ENCODE results near the gene HAP1. TPM values are rescaled to one million over a fixed set of nuclear protein-coding genes. Genes with fewer than 3 reads are reported as not detected.
A peak's percentile ranks its signal among the peaks of the same experiment; 100 is the strongest.

Gene HAP1
- 4.3 and 11.6 TPM in 2 replicates for total RNA-seq (ENCODE audit: low replicate concordance)
- long read RNA-seq, partial matches to known transcripts: 0 of 1 reads
- long read RNA-seq, other reads (novel, unspliced or antisense): 1 of 1 reads

- Mint-ChIP-seq H3K9me3 (no peaks in the 10 kb centered on the region), H3K36me3 (no peaks in the 10 kb centered on the region), H3K27ac (no peak within 1 kb of the TSS), H3K4me3 (peak within 1 kb of the TSS; percentile 91), H3K27me3 (peaks cover 70% of the 10 kb centered on the region), H3K4me1 (ENCODE audit: unreplicated experiment) (peaks cover 9% of the 10 kb centered on the region)
- no peak for TF ChIP-seq CTCF (conservative IDR thresholded peaks at IDR 0.05)
- DNase-seq (ENCODE audit: extremely low spot score, unreplicated experiment): peak; percentile 79
Observed at GRCh38 chr17:41734139-41734948, at the start of gene HAP1. TSS of gene HAP1 (minus strand) at chr17:41734643. CDS start at chr17:41734634, 9 bp downstream.

GRCh38 chr17:41782142-41782541 lies 47.7 kb upstream of the HAP1 start:
- TF ChIP-seq CTCF (conservative IDR thresholded peaks at IDR 0.05): no peak
- H3K27ac Mint-ChIP-seq: peak overlapping the region; percentile 86
- H3K4me3 Mint-ChIP-seq: peak overlapping the region; percentile 80
- H3K4me1 Mint-ChIP-seq (ENCODE audit: unreplicated experiment): peaks cover 22% of the 10 kb centered on the region
- H3K27me3 Mint-ChIP-seq: no peaks in the 10 kb centered on the region
- no peak for DNase-seq (ENCODE audit: extremely low spot score, unreplicated experiment)
- H3K9me3 Mint-ChIP-seq: no peaks in the 10 kb centered on the region
- no peaks in the 10 kb centered on the region for H3K36me3 Mint-ChIP-seq

- Mint-ChIP-seq H3K27me3 (no peaks in the 10 kb centered on the region), H3K9me3 (no peaks in the 10 kb centered on the region), H3K4me1 (ENCODE audit: unreplicated experiment) (peaks cover 22% of the 10 kb centered on the region), H3K4me3 (peak overlapping the region; percentile 80), H3K27ac (peak overlapping the region; percentile 86), H3K36me3 (no peaks in the 10 kb centered on the region)
- DNase-seq (ENCODE audit: extremely low spot score, unreplicated experiment): no peak
- no peak for TF ChIP-seq CTCF (conservative IDR thresholded peaks at IDR 0.05)
Observed at GRCh38 chr17:41781404-41782110, 47.1 kb upstream of the HAP1 start.

GRCh38 chr17:41779954-41780353 lies 45.5 kb upstream of the HAP1 start:
- Mint-ChIP-seq H3K36me3 (no peaks in the 10 kb centered on the region), H3K9me3 (no peaks in the 10 kb centered on the region), H3K4me1 (ENCODE audit: unreplicated experiment) (peaks cover 20% of the 10 kb centered on the region), H3K4me3 (no peak overlapping the region), H3K27ac (no peak overlapping the region), H3K27me3 (no peaks in the 10 kb centered on the region)
- no peak for TF ChIP-seq CTCF (conservative IDR thresholded peaks at IDR 0.05)
- no peak for DNase-seq (ENCODE audit: extremely low spot score, unreplicated experiment)

GRCh38 chr17:41777574-41778188 lies 43.2 kb upstream of the HAP1 start:
- peak overlapping the region; percentile 87 for H3K27ac Mint-ChIP-seq
- TF ChIP-seq CTCF (conservative IDR thresholded peaks at IDR 0.05): no peak
- DNase-seq (ENCODE audit: extremely low spot score, unreplicated experiment): no peak
- H3K4me3 Mint-ChIP-seq: no peak overlapping the region
- H3K36me3 Mint-ChIP-seq: no peaks in the 10 kb centered on the region
- H3K27me3 Mint-ChIP-seq: no peaks in the 10 kb centered on the region
- H3K9me3 Mint-ChIP-seq: no peaks in the 10 kb centered on the region
- H3K4me1 Mint-ChIP-seq (ENCODE audit: unreplicated experiment): peaks cover 24% of the 10 kb centered on the region
